SU-DHL-6 (cell line): ENCODE results near the gene TMEM225B.

Experiments used
- H2AFZ ChIP-seq: fragments of 200-600 bp; sonication (generic); 2 replicates; pipeline ENCODE4 v1.6.1; 2014; ENCODE audit warnings: low read depth, mild to moderate bottlenecking, moderate library complexity, mixed read lengths, antibody characterized with exemption, low read length; ENCODE audit not compliant: severe bottlenecking
- H3F3A ChIP-seq: fragments of 200-600 bp; shearing (Covaris generic); 2 replicates; pipeline ENCODE4 v1.6.0; 2016; ENCODE audit warnings: antibody characterized with exemption, mild to moderate bottlenecking; ENCODE audit not compliant: insufficient read depth
- H3K27ac ChIP-seq: fragments of 200-600 bp; sonication (generic); 2 replicates; pipeline ENCODE4 v1.5.1; 2016; ENCODE audit warnings: low read depth, mild to moderate bottlenecking, low read length, moderate library complexity, mixed read lengths
- H3K27me3 ChIP-seq: fragments of 200-600 bp; sonication (generic), shearing (Covaris generic); 2 replicates; pipeline ENCODE4 v1.6.0; 2014; ENCODE audit warnings: mild to moderate bottlenecking, low read length
- H3K36me3 ChIP-seq: fragments of 200-600 bp; sonication (generic); 2 replicates; pipeline ENCODE4 v1.6.1; 2014; ENCODE audit warnings: mild to moderate bottlenecking, low read length, mixed read lengths
- H3K4me2 ChIP-seq: fragments of 300-600, 200-600 bp; shearing (Covaris generic), sonication (generic); 2 replicates; pipeline ENCODE4 v1.6.0; 2014; ENCODE audit warnings: low read length, low read depth, mild to moderate bottlenecking; ENCODE audit not compliant: poor library complexity, severe bottlenecking
- H3K4me3 ChIP-seq: fragments of 200-600 bp; sonication (generic); 2 replicates; pipeline ENCODE4 v1.5.1; 2014; ENCODE audit warnings: antibody characterized with exemption, low read length, mild to moderate bottlenecking, mixed read lengths; ENCODE audit not compliant: insufficient read depth, poor library complexity, severe bottlenecking
- H3K79me2 ChIP-seq: fragments of 200-600 bp; sonication (generic); 2 replicates; pipeline ENCODE4 v1.6.1; 2014; ENCODE audit warnings: mild to moderate bottlenecking, low read length, moderate library complexity; ENCODE audit not compliant: insufficient read depth
- H3K9ac ChIP-seq: fragments of 200-600 bp; sonication (generic); 2 replicates; pipeline ENCODE4 v1.7.0; 2014; ENCODE audit warnings: mild to moderate bottlenecking, low read length
- H3K9me2 ChIP-seq: fragments of 200-600 bp; sonication (generic); replicated peaks from 2 replicates; pipeline ENCODE4 v1.6.1; 2014; ENCODE audit warnings: low read length; ENCODE audit not compliant: insufficient read depth
- H3K9me3 ChIP-seq: fragments of 200-600 bp; sonication (generic); 2 replicates; pipeline ENCODE4 v1.6.1; 2014; ENCODE audit warnings: low read length, mixed read lengths; ENCODE audit not compliant: insufficient read depth
- H4K20me1 ChIP-seq: fragments of 200-600 bp; sonication (generic); 2 replicates; pipeline ENCODE4 v1.6.1; 2014; ENCODE audit warnings: low read depth, mild to moderate bottlenecking, antibody characterized with exemption, low read length, moderate library complexity, mixed read lengths
- CTCF ChIP-seq: fragments of 200-600 bp; sonication (generic); IDR thresholded peaks from one replicate; pipeline ENCODE4 v1.5.1; 2017; ENCODE audit warnings: antibody characterized with exemption, mild to moderate bottlenecking, low read length, moderate library complexity; ENCODE audit not compliant: insufficient read depth, poor library complexity, severe bottlenecking
- EZH2phosphoT487 ChIP-seq: fragments of 200-600 bp; sonication (generic), shearing (Covaris generic); conservative IDR thresholded peaks from 2 replicates; pipeline ENCODE4 v1.6.1; 2018; ENCODE audit warnings: mild to moderate bottlenecking, antibody characterized with exemption, low read length, moderate library complexity, mixed read lengths

TMEM225B gene

GRCh38 chr7:99558306-99559174, 39.5 kb upstream of the TMEM225B start, which contains the start of gene ZNF655:
TSS of gene ZNF655 (plus strand) at chr7:99558642. CDS start at chr7:99560560, 1,918 bp downstream.
- Histone ChIP-seq H3K9ac (peak within 1 kb of the TSS; percentile 95), H3K27me3 (no peaks in the 10 kb centered on the region), H3K9me3 (no peaks in the 10 kb centered on the region), H3K9me2 (no peaks in the 10 kb centered on the region), H3K4me2 (peak within 1 kb of the TSS; percentile 74), H3K36me3 (peaks cover 34% of the 10 kb centered on the region), H3K4me3 (peak within 1 kb of the TSS; percentile 91), H3F3A (peaks cover 20% of the 10 kb centered on the region; the same call in 1 of the 2 replicates), H2AFZ (peak within 1 kb of the TSS; percentile 87), H3K27ac (peak within 1 kb of the TSS; percentile 84), H4K20me1 (no peaks in the 10 kb centered on the region), H3K79me2 (peaks cover 71% of the 10 kb centered on the region)
- TF ChIP-seq EZH2phosphoT487, result no peak
- TF ChIP-seq CTCF, result no peak

- Histone ChIP-seq H3K27ac (peak overlapping the region; percentile 84), H3K79me2 (peaks cover 76% of the 10 kb centered on the region), H3K9ac (peak overlapping the region; percentile 95), H3F3A (peaks cover 17% of the 10 kb centered on the region; the same call in 1 of the 2 replicates), H4K20me1 (no peaks in the 10 kb centered on the region), H3K9me2 (no peaks in the 10 kb centered on the region), H3K4me3 (peak overlapping the region; percentile 91), H2AFZ (peak overlapping the region; percentile 87), H3K36me3 (peaks cover 40% of the 10 kb centered on the region), H3K4me2 (peak overlapping the region; percentile 74), H3K9me3 (no peaks in the 10 kb centered on the region), H3K27me3 (no peaks in the 10 kb centered on the region)
- TF ChIP-seq EZH2phosphoT487 (no peak), CTCF (no peak)
These were observed 38.7 kb upstream of the TMEM225B start for GRCh38 chr7:99559175-99559915.

DNA sequence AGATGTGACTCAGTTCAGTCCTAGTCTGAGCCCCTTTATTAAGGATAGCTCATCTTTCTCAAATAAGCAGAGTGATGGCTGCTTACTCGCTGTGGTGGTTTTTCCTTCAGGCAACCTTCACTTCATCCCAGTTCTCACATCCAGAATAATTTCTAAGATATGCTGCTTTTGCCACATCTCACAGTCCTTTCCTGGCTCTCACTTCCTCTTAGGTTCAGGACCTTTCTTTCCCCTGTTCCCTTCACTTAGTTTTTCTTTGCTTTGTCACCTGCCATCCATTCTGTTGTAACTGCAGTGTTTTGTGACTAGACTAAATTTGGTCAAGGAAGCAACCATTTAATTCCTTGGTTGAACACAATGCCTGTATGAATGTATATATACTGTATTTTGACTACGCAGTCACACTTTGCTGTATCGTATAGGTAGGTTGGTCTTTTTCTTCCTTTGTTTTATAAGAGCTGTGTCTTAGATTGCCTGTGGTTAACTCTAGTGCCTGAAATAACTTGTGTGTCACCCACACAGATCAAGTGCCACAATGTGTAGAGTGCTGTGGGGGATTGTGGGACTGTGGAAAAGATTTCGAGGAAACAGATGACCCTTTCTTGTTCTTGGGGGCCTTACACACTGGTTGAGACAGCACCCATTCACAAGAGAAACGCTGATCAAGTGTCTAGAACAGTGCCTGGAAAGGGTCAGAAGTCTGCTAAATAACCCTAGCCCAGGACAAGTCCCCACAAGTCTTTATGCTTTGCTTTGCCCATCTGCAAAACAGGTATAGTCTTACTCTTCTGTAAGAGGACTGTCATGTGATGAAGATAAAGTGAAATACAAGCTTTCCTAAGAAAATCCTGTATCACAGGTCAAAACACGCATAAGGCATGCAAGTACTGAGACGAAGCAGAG, 37.0 kb upstream of the TMEM225B start:
- Histone ChIP-seq H3K4me3 (no peak overlapping the region), H2AFZ (no peak overlapping the region), H3K9me2 (no peaks in the 10 kb centered on the region), H3K79me2 (peaks cover 74% of the 10 kb centered on the region), H3K9ac (no peak overlapping the region), H3F3A (peaks cover 5% of the 10 kb centered on the region; the same call in 1 of the 2 replicates), H4K20me1 (no peaks in the 10 kb centered on the region), H3K27ac (no peak overlapping the region), H3K4me2 (no peak overlapping the region), H3K36me3 (peaks cover 43% of the 10 kb centered on the region), H3K27me3 (no peaks in the 10 kb centered on the region), H3K9me3 (no peaks in the 10 kb centered on the region)
- TF ChIP-seq EZH2phosphoT487, result no peak
- TF ChIP-seq CTCF, result no peak
